DOHH2 (cell line): ENCODE data around the gene RALGAPB.

Source experiments
- H3F3A ChIP-seq: fragments of 200-600 bp; sonication (generic), shearing (Covaris generic); 2 replicates; pipeline ENCODE4 v1.6.0; 2016; ENCODE audit warnings: antibody characterized with exemption, mild to moderate bottlenecking; ENCODE audit not compliant: control insufficient read depth, insufficient read depth
- H3K27ac ChIP-seq: fragments of 200-600 bp; sonication (generic); 2 replicates; pipeline ENCODE4 v1.5.1; 2014; ENCODE audit warnings: low read depth, mild to moderate bottlenecking, low read length, moderate library complexity
- H3K27me3 ChIP-seq: fragments of 200-600 bp; sonication (generic); 2 replicates; pipeline ENCODE4 v1.6.1; 2014; ENCODE audit warnings: mild to moderate bottlenecking, low read length, mixed read lengths; ENCODE audit not compliant: control insufficient read depth
- H3K36me3 ChIP-seq: fragments of 200-600 bp; sonication (generic); 2 replicates; pipeline ENCODE4 v1.6.1; 2014; ENCODE audit warnings: mild to moderate bottlenecking, low read length, moderate library complexity, mixed read lengths; ENCODE audit not compliant: control insufficient read depth
- H3K4me1 ChIP-seq: fragments of 200-600 bp; sonication (generic); 2 replicates; pipeline ENCODE4 v1.6.1; 2014; ENCODE audit warnings: mild to moderate bottlenecking, low read length, mixed read lengths; ENCODE audit not compliant: control insufficient read depth
- H3K4me2 ChIP-seq: fragments of 200-600 bp; sonication (generic); 2 replicates; pipeline ENCODE4 v1.6.0; 2014; ENCODE audit warnings: mild to moderate bottlenecking, low read length, moderate library complexity
- H3K4me3 ChIP-seq: fragments of 200-600 bp; sonication (generic); 2 replicates; pipeline ENCODE4 v1.5.1; 2014; ENCODE audit warnings: mild to moderate bottlenecking, low read length, mixed read lengths
- H3K79me2 ChIP-seq: fragments of 200-600 bp; sonication (generic); 2 replicates; pipeline ENCODE4 v1.6.1; 2014; ENCODE audit warnings: mild to moderate bottlenecking, low read length, mixed read lengths; ENCODE audit not compliant: control insufficient read depth
- H3K9me2 ChIP-seq: fragments of 200-600 bp; sonication (generic); replicated peaks from 2 replicates; pipeline ENCODE4 v1.6.1; 2014; ENCODE audit warnings: mild to moderate bottlenecking, low read length, mixed read lengths; ENCODE audit not compliant: control insufficient read depth
- H3K9me3 ChIP-seq: fragments of 200-600 bp; sonication (generic); 2 replicates; pipeline ENCODE4 v1.6.1; 2014; ENCODE audit warnings: antibody characterized with exemption, low read length, mixed read lengths; ENCODE audit not compliant: control insufficient read depth, insufficient read depth
- H4K20me1 ChIP-seq: fragments of 200-600 bp; sonication (generic); 2 replicates; pipeline ENCODE4 v1.6.0; 2014; ENCODE audit warnings: low read depth, mild to moderate bottlenecking, antibody characterized with exemption, low read length, moderate library complexity; ENCODE audit not compliant: control insufficient read depth, insufficient read depth
- EZH2phosphoT487 ChIP-seq: fragments of 200-600 bp; sonication (generic); IDR thresholded peaks from 2 replicates; pipeline ENCODE4 v1.6.1; 2017; ENCODE audit warnings: borderline replicate concordance, mild to moderate bottlenecking, antibody characterized with exemption, low read length, moderate library complexity, mixed read lengths
- TF ChIP-seq, protein P1 (sequence below): fragments of 200-600 bp; sonication (generic); IDR thresholded peaks from one replicate; pipeline ENCODE4 v1.5.1; 2014; ENCODE audit warnings: antibody characterized with exemption, mild to moderate bottlenecking, low read depth, low read length; ENCODE audit not compliant: poor library complexity, severe bottlenecking

RALGAPB gene

DNA sequence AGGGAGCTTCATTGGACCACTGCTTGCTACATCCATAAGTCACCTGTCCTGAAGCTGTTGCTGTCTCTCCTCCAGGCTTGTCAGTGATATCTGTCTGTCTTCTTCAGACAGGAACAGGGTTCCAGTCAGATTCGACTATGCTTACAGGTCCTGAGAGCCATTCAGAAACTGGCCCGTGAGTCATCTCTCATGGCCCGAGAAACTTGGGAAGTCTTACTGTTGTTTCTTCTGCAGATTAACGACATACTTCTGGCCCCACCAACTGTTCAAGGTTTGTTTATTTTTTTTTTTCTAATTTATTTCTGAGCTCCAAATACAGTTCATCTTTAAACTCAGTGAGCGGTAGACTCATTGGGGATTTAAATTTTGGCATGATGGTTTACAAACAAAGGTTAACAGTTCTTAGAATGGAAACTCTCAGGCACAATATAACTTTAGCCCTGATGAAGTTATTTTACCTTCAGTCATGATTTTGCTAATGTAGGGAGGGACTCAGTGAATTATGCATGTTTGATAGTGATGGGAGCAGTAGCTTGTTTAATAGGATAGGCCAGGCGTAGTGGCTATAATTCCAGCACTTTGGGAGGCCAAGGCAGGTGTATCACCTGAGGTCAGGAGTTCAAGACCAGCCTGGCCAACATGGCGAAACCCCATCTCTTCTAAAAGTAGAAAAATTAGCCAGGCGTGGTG, 24.7 kb downstream of the RALGAPB start:
- Histone ChIP-seq H3K4me2 (no peak overlapping the region), H3K27me3 (no peaks in the 10 kb centered on the region), H3F3A (no peaks in the 10 kb centered on the region), H3K4me1 (no peaks in the 10 kb centered on the region), H3K9me3 (no peaks in the 10 kb centered on the region), H3K4me3 (no peak overlapping the region), H3K36me3 (peaks cover 80% of the 10 kb centered on the region), H3K79me2 (no peaks in the 10 kb centered on the region), H3K9me2 (no peaks in the 10 kb centered on the region), H3K27ac (no peak overlapping the region), H4K20me1 (no peaks in the 10 kb centered on the region)
- TF ChIP-seq EZH2phosphoT487 = no peak
- TF ChIP-seq, protein P1, sequence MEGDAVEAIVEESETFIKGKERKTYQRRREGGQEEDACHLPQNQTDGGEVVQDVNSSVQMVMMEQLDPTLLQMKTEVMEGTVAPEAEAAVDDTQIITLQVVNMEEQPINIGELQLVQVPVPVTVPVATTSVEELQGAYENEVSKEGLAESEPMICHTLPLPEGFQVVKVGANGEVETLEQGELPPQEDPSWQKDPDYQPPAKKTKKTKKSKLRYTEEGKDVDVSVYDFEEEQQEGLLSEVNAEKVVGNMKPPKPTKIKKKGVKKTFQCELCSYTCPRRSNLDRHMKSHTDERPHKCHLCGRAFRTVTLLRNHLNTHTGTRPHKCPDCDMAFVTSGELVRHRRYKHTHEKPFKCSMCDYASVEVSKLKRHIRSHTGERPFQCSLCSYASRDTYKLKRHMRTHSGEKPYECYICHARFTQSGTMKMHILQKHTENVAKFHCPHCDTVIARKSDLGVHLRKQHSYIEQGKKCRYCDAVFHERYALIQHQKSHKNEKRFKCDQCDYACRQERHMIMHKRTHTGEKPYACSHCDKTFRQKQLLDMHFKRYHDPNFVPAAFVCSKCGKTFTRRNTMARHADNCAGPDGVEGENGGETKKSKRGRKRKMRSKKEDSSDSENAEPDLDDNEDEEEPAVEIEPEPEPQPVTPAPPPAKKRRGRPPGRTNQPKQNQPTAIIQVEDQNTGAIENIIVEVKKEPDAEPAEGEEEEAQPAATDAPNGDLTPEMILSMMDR = no peak

- no peaks in the 10 kb centered on the region for H3F3A ChIP-seq
- H3K27me3 ChIP-seq = no peaks in the 10 kb centered on the region
- no peak overlapping the region for H3K4me3 ChIP-seq
- H3K9me2 ChIP-seq = no peaks in the 10 kb centered on the region
- no peak overlapping the region for H3K4me2 ChIP-seq
- no peak overlapping the region for H3K27ac ChIP-seq
- no peak for TF ChIP-seq EZH2phosphoT487
- TF ChIP-seq, protein P1 = no peak
- no peaks in the 10 kb centered on the region for H3K79me2 ChIP-seq
- no peaks in the 10 kb centered on the region for H3K4me1 ChIP-seq
- H4K20me1 ChIP-seq = no peaks in the 10 kb centered on the region
- peaks cover 75% of the 10 kb centered on the region for H3K36me3 ChIP-seq
- no peaks in the 10 kb centered on the region for H3K9me3 ChIP-seq
These were observed 26.3 kb downstream of the RALGAPB start for GRCh38 chr20:38498909-38499308.

GRCh38 chr20:38499366-38499765, 26.7 kb downstream of the RALGAPB start:
- Histone ChIP-seq H3K79me2 (no peaks in the 10 kb centered on the region), H3K36me3 (peaks cover 77% of the 10 kb centered on the region), H3K9me3 (no peaks in the 10 kb centered on the region), H3K27ac (no peak overlapping the region), H3K4me3 (no peak overlapping the region), H3K4me1 (no peaks in the 10 kb centered on the region), H4K20me1 (no peaks in the 10 kb centered on the region), H3K9me2 (no peaks in the 10 kb centered on the region), H3K27me3 (no peaks in the 10 kb centered on the region), H3F3A (no peaks in the 10 kb centered on the region), H3K4me2 (no peak overlapping the region)
- TF ChIP-seq, protein P1 = no peak
- no peak for TF ChIP-seq EZH2phosphoT487
